Prostate gland (tissue), 2 donors: ENCODE results near the gene PFDN1. TPM values are rescaled to one million over a fixed set of nuclear protein-coding genes. Genes with fewer than 3 reads are reported as not detected.
"Not testable (repeated sequence)": the region's sequence is repeated elsewhere in the genome, so short reads cannot be mapped to it uniquely, and the experiment has no call there.

Experiments
- DNase-seq: peaks from one replicate; pipeline ENCODE4 v3.0.0-alpha.2; 2019; ENCODE audit warnings: low spot score
- H3K27ac ChIP-seq, 2 donors: fragments of 200-600 bp; sonication (generic); 2 replicates each; pipeline ENCODE4 v1.5.1; 2017 to 2019
- H3K27me3 ChIP-seq: fragments of 200-600 bp; sonication (generic); replicated peaks from 2 replicates; pipeline ENCODE4 v1.5.1; 2019; ENCODE audit not compliant: insufficient read depth
- H3K36me3 ChIP-seq, 2 donors: fragments of 200-600 bp; sonication (generic); 1 replicate in 1 of 2; 2 replicates in 1 of 2; pipeline versions ENCODE4 v1.5.1 to v1.8.1; 2017 to 2019
- H3K4me1 ChIP-seq: fragments of 200-600 bp; sonication (generic); replicated peaks from 2 replicates; pipeline ENCODE4 v1.5.1; 2019
- H3K4me3 ChIP-seq, 2 donors: fragments of 200-600 bp; sonication (generic); 2 replicates each; pipeline ENCODE4 v1.5.1; 2017 to 2019
- H3K9me3 ChIP-seq: fragments of 200-600 bp; sonication (generic); 2 replicates; pipeline ENCODE4 v1.5.1; 2017
- POLR2A ChIP-seq: fragments of 450-650 bp; IDR thresholded peaks from one replicate; pipeline ENCODE4 v1.6.1; 2016; ENCODE audit warnings: antibody characterized with exemption, mild to moderate bottlenecking
- POLR2AphosphoS5 ChIP-seq: sonication (generic); formaldehyde crosslinking; IDR thresholded peaks from one replicate; pipeline ENCODE4 v1.6.1; 2017; ENCODE audit warnings: antibody characterized with exemption
- WGBS: methylation state at CpG from one replicate; pipeline ENCODE4 v1.1.5; 2018; 5-methylcytosine and 5-hydroxymethylcytosine counted together
- intact Hi-C: fragments of 100-400 bp; cut with DNase I; formaldehyde crosslinking; loops from one replicate; pipeline ENCODE4 v1.14.2; 2022
- total RNA-seq, 2 donors: library from RNA; depleted of rRNA; stranded (reverse); fragments of >200 nt; gene quantifications; one replicate each; pipeline ENCODE4 v1.1.0, GENCODE V29; 2016
- TF ChIP-seq, protein P1 (sequence below), 4 experiments: fragments of 200-600 bp in 2 of 4; fragments of 450-650 bp in 2 of 4; sonication (generic) in 2 of 4; IDR thresholded peaks; 1 replicate in 3 of 4; 2 replicates in 1 of 4; pipeline ENCODE4 v1.5.1; 2016 to 2019; ENCODE audit warnings: antibody characterized with exemption in 4 of 4, mild to moderate bottlenecking in 2 of 4, moderate library complexity in 2 of 4

Gene PFDN1
- total RNA-seq, 2 donors from 2014 or later: 88.0 to 145 TPM

DNA sequence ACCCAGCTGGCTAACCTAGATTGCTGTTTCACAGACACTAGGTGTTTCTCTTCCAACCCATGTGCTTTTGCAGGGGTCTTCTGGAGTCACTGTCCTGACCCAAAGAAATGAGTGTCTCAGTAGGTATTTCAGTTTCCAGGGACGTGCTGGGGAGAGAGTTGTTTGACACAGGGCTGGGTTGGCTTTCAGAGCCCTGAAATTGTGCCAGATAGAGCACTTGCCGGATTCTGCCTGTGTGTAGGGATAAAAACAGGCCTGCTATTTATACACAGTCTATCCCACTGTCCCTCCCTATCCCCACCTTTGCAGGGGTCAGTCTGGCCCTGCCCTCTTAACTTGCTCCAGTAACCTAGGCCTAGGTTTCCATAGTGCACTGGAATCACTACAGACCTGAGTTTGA, 44.5 kb upstream of the PFDN1 start:
- no peaks in the 10 kb centered on the region for H3K36me3 ChIP-seq
- H3K27ac ChIP-seq: peak overlapping the region; percentile 75 to 79
- H3K9me3 ChIP-seq: no peaks in the 10 kb centered on the region
- peaks cover 8% of the 10 kb centered on the region for H3K4me1 ChIP-seq
- WGBS: 13% methylated on average over 2 of the region's 2 CpGs
- no peaks in the 10 kb centered on the region for H3K27me3 ChIP-seq
- no peak for TF ChIP-seq POLR2AphosphoS5
- peak overlapping the region in 1 of 2 donors; percentile 89 for H3K4me3 ChIP-seq
- intact Hi-C loops: loop anchor here (2.0 to 5.0 kb wide), 3 partner anchors 45 to 170 kb away; partner anchors contain the start of genes CYSTM1 and PFDN1
- no peak for DNase-seq

DNA sequence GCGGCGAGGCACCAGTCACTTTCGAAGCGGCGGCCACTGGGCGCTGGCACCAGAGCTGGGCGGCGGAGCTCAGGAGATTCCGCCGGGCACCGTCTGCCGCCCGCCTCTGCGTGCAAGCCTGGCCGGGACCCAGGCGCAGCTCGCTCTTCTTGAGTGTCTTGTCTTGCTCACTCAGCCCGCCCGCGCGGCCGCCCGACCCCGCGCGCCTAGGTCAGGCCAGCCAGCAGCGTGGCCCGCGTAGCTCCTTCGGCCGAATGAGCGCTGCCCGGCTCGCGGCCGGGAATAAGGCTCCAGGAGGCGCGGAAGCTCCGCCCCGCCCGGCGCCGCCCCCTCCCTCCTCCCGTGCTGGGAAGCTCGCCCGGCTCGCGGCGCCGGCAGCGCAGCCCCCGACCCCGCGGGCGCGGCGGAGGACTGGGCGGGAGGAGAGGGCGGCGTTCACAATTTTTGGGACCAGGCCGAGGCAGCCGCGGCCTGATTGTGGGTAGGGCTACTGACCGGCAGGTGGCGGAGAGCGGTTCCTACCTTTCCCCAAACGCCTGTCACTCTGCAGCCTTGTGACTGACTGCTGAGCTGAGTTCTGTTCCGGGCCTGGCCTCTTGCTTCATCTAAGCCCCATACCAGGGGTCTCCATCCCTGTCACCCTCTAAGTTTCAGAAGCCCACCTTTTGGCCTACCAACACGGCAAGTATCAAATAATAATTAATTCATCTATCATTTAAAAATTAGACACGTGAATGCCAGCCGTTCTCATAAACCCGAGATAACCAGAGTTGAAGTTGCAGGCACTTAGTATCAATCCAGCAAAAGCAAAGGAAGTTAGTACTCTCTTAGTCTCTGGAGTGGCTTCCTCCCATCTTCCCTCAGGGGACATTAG, 43.7 kb upstream of the PFDN1 start, which contains the start of gene HBEGF:
TSS of gene HBEGF (minus strand) at position 256 of the 874 bp plus-strand sequence. CDS start 275 bp downstream, outside the sequence.
- H3K4me3 ChIP-seq: peak within 1 kb of the TSS; percentile 71 to 89
- TF ChIP-seq, protein P1, sequence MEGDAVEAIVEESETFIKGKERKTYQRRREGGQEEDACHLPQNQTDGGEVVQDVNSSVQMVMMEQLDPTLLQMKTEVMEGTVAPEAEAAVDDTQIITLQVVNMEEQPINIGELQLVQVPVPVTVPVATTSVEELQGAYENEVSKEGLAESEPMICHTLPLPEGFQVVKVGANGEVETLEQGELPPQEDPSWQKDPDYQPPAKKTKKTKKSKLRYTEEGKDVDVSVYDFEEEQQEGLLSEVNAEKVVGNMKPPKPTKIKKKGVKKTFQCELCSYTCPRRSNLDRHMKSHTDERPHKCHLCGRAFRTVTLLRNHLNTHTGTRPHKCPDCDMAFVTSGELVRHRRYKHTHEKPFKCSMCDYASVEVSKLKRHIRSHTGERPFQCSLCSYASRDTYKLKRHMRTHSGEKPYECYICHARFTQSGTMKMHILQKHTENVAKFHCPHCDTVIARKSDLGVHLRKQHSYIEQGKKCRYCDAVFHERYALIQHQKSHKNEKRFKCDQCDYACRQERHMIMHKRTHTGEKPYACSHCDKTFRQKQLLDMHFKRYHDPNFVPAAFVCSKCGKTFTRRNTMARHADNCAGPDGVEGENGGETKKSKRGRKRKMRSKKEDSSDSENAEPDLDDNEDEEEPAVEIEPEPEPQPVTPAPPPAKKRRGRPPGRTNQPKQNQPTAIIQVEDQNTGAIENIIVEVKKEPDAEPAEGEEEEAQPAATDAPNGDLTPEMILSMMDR (IDR thresholded peaks at IDR 0.05): peak; percentile 10 to 69 (median 44)
- TF ChIP-seq POLR2AphosphoS5: peak; percentile 70
- peak; percentile 96 for TF ChIP-seq POLR2A
- DNase-seq: peak; percentile 85
- no peaks in the 10 kb centered on the region for H3K9me3 ChIP-seq
- WGBS: under 1% methylated on average over 42 of the region's 72 CpGs
- H3K36me3 ChIP-seq: no peaks in the 10 kb centered on the region
- peaks cover 8% of the 10 kb centered on the region for H3K4me1 ChIP-seq
- no peaks in the 10 kb centered on the region for H3K27me3 ChIP-seq
- peak within 1 kb of the TSS; percentile 75 to 79 for H3K27ac ChIP-seq
- intact Hi-C loops: loop anchor here (2.0 to 5.0 kb wide), 3 partner anchors 44 to 169 kb away; partner anchors contain the start of genes CYSTM1 and PFDN1

DNA sequence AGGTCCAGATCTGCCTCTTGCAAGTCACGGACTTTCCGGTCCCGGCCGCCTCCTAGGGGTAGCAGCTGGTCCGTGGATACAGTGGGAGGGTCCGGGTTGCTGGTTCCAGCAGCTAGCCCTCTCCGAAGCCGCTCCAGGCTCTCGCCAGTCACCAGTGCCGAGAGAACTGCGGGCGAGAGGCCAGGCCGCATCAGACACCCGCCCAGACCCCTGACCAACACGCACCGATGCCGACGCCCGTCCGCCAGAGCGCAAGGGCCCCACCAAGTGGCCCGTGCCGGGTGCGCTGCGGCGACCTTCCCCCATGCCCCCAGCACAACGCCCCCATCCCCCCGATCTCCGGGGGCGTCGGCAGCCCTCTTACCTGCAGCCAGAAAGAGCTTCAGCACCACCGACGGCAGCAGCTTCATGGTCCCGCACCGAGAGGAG, 43.0 kb upstream of the PFDN1 start:
- WGBS: 7% methylated on average over 6 of the region's 35 CpGs

DNA sequence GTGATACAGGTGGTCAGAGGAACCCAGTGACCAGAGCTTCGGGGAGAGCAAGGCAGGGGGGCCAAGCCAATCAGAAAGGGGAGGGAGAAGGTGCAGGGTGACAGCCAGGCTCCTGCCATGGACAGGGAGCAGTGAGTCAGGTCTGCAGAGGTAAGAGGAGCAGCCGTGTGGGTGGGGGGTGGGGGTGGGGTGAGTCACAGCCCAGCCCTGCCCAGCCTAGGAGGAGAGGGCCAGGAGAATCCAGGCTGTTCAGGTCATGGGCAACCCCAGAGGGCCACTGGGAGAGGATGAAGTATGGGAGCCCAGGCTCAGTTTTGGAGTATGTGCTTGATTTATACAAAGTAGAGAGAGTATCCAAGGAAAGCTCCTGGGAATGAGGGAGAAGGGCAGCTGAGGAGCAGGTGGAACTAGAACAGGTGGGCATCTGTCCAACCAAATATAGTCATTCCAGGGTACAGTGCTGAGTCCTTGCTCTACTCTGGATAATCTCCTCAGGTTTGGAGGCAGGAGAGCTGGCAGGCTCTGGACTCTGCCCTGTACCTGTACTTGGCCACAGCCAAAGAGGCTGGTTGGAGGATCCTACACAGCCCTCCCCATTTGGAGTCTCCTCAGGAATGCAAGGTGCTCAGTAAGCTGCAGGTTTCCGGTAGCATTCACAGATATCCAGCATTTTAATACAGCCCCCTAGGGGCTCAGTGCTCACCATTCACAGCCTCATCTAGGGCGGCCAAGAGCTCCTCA, 42.0 kb upstream of the PFDN1 start:
- peak overlapping the region in 1 of 2 donors; percentile 89 for H3K4me3 ChIP-seq
- no peak for TF ChIP-seq POLR2A
- TF ChIP-seq, protein P1 (IDR thresholded peaks at IDR 0.05): peak in 1 of 4 experiments; percentile 11
- TF ChIP-seq POLR2AphosphoS5: no peak
- intact Hi-C loops: loop anchor here (5.0 kb wide), 2 partner anchors 43 to 168 kb away; partner anchors contain the start of genes CYSTM1 and PFDN1
- H3K4me1 ChIP-seq: peaks cover 8% of the 10 kb centered on the region
- H3K36me3 ChIP-seq: no peaks in the 10 kb centered on the region
- H3K27ac ChIP-seq: peak overlapping the region in 1 of 2 donors; percentile 75
- DNase-seq: no peak
- H3K27me3 ChIP-seq: no peaks in the 10 kb centered on the region
- no peaks in the 10 kb centered on the region for H3K9me3 ChIP-seq
- 41% methylated on average over 4 of the region's 4 CpGs for WGBS

More for the DNA sequence above, 43.0 kb upstream of the PFDN1 start:
- peak overlapping the region; percentile 71 to 89 for H3K4me3 ChIP-seq
- TF ChIP-seq, protein P1 (IDR thresholded peaks at IDR 0.05): peak; percentile 14 to 57 (median 47)
- TF ChIP-seq POLR2AphosphoS5: no peak
- H3K27me3 ChIP-seq: no peaks in the 10 kb centered on the region
- H3K4me1 ChIP-seq: peaks cover 8% of the 10 kb centered on the region
- H3K9me3 ChIP-seq: no peaks in the 10 kb centered on the region
- DNase-seq: peak; percentile 52
- no peaks in the 10 kb centered on the region for H3K36me3 ChIP-seq
- intact Hi-C loops: loop anchor here (2.0 to 5.0 kb wide), 3 partner anchors 44 to 169 kb away; partner anchors contain the start of genes CYSTM1 and PFDN1
- peak overlapping the region; percentile 75 to 79 for H3K27ac ChIP-seq

DNA sequence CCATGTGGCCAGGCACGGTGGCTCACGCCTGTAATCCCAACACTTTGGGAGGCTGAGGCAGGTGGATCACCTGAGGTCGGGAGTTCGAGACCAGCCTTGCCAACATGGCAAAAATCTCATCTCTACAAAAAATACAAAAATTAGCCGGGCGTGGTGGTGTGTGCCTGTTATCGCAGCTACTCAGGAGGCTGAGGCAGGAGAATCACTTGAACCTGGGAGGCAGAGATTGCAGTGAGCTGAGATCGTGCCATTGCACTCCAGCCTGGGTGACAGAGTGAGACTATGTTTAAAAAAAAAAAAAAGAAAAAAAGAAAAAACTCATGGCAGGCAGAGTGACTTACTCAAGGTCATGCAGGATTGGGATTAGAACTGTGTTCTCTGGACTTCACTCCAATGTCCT, 40.9 kb upstream of the PFDN1 start:
- H3K4me3 ChIP-seq, H3K9me3 ChIP-seq, H3K4me1 ChIP-seq, H3K27ac ChIP-seq, intact Hi-C loops, H3K27me3 ChIP-seq, DNase-seq, H3K36me3 ChIP-seq: not testable (repeated sequence)
- 93% methylated on average over 8 of the region's 8 CpGs for WGBS
